Suppressor macrophage treated with lipopolysaccharide for 1 hour (primary cell): ENCODE results near the gene DNAH14.
"Not testable (repeated sequence)": the region's sequence is repeated elsewhere in the genome, so short reads cannot be mapped to it uniquely, and the experiment has no call there.

Experiments
- DNase-seq, 3 donors: peaks; one replicate each; pipeline ENCODE4 v3.0.0-alpha.2; 2020 to 2022

Gene DNAH14

DNA sequence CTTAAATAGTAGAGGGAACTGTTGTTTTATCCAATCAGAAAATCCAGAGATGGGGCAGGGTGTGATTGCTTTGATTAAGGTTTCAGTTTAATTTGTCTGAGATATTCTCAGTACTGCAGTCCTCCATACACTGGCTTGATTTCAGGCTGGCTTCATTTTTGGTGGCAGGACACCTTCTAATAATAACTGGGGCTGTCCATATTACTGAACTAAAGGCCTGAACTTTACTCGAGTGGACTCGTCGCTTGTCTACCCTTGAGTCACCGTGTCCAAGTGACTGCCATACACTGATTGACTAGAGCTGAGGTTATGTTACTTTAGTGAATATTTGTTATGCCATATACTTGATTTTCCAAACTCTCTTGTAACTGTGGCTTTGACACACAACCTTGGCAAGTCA, 228.8 kb downstream of the DNAH14 start:
- no peak for DNase-seq

DNA sequence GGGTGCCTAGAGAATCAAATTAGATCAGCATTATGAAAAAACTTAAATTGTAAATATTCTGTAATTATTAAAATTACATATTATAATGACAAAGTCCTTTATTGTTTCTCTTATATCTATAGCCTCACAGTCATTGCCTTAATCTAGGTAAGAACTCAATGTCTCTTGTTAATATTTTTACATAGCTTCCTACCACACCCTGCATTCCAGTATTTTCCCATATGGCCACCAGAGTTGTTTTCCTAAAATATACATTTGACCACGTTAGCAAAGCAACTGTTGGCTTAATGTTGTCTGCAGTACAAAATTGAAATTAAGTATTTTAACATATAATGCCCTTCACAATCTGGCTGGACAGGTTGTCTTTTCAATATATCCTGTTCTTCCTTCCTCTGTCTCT, 230.3 kb downstream of the DNAH14 start:
- DNase-seq = no peak

- not testable (repeated sequence) for DNase-seq
Observed at GRCh38 chr1:225177409-225177808, 247.9 kb downstream of the DNAH14 start.

DNA sequence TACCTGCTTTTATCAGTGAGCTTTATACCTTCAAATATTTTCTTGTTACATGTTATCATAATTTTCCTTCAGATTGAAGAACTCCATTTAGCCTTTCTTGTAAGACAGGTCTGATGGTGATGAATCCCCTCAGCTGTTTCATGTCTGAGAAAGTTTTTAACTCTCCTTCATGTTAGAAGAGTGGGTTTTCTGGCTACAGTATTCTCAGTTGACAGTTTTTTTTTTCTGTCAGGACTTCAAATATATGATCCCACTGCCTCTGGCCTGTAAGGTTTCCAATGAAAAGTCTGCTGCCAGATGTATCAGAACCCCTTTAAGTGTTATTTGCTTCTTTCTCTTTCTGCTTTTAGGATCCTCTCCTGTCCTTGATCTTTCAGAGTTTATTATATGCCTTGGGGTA, 250.2 kb downstream of the DNAH14 start:
- DNase-seq = no peak

DNA sequence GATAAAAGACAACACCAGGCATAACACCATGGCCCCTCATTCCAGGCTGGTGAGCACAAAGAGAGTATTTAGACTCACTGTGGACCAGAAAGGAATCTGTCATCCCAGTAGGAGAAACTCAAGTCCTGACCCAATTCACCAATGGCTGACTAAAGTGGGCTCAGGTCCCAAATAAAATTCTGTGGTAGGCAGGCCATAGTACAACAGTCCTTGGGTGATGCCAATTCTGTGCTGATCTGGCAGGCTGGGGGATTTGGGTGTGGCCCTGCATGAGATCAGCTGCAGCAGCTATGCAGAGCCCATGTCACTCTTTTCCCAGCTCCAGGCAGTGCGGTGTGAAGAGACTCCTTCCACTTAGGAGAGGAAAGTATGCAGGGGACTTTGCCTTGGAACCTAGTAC, 253.2 kb downstream of the DNAH14 start:
- DNase-seq = no peak

- DNase-seq = no peak
Observed at GRCh38 chr1:225191199-225191753, 261.8 kb downstream of the DNAH14 start.

DNA sequence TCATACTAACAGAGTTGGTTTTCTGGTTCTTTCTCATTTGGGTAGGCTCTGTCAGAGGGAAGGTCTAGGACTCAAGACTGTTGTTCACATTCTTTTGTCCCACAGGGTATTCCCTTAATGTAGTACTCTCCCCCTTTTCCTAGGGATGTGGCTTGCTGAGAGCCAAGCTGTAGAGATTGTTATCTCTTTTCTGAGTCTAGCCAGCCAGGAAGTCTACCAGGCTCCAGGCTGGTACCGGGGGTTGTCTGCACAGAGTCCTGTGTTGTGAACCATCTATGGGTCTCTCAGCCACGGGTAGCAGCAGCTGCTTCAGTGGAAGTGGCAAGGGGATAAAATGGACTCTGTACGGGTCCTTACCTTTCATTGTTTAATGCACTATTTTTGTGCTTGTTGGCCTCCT, 272.0 kb downstream of the DNAH14 start:
- no peak for DNase-seq

GRCh38 chr1:225207791-225208190, 278.3 kb downstream of the DNAH14 start:
- no peak for DNase-seq

GRCh38 chr1:225209153-225209552, 279.7 kb downstream of the DNAH14 start:
- no peak for DNase-seq

DNA sequence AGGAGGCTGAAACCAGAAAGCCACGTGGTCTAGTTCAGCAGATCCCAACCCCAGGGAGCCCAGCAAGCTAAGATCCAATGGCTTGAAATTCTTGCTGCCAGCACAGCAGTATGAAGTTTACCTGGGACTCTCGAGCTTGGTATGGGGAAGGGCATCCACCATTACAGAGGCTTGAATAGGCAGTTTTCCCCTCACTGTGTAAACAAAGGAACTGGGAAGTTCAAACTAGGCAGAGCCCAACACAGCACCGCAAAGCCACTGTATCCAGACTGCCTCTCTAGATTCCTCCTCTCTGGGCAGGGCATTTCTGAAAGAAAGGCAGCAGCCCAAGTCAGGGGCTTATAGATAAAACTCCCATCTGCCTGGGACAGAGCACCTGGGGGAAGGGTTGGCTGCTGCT, 280.7 kb downstream of the DNAH14 start:
- not testable (repeated sequence) for DNase-seq

DNA sequence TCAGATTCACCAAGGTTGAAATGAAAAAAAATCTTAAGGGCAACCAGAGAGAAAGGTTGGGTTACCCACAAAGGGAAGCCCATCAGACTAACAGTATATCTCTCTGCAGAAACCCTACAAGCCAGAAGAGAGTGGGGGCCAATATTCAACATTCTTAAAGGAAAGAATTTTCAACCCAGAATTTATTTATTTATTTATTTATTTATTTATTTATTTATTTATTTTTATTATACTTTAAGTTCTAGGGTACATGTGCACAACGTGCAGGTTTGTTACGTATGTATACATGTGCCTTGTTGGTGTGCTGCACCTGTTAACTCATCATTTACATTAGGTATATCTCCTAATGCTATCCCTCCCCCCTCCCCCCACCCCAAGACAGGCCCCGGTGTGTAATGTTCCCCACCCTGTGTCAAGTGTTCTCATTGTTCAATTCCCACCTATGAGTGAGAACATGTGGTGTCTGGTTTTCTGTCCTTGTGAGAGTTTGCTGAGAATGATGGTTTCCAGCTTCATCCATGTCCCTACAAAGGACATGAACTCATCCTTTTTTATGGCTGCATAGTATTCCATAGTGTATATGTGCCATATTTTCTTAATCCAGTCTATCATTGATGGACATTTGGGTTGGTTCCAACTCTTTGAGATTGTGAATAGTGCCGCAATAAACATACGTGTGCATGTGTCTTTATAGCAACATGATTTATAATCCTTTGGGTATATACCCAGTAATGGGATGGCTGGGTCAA, 282.4 kb downstream of the DNAH14 start:
- not testable (repeated sequence) for DNase-seq

DNA sequence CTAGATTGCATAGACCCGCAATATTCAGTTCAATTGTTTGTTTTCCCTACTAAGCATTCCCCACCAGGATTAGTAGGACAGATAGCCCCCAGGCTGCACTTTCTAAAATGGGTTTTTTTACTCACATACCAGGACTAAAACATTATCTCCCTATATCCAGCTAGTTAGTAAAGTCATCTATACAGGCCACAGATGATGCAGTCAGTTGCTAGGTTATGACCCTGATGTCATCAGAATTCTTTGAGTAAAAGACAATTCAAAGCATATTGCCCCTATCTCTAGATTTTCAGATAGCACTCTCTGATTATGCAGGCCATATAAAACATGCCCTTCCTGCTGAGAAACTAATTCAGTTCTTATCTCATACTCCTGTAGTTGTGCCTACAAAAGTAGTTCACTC, 294.8 kb downstream of the DNAH14 start:
- no peak for DNase-seq

GRCh38 chr1:225225681-225226080, 296.2 kb downstream of the DNAH14 start:
- no peak for DNase-seq

GRCh38 chr1:225228871-225229303, 299.4 kb downstream of the DNAH14 start:
- no peak for DNase-seq

- DNase-seq = not testable (repeated sequence)
Observed at GRCh38 chr1:225229429-225229828, 300.0 kb downstream of the DNAH14 start.

GRCh38 chr1:225230483-225230882, 301.0 kb downstream of the DNAH14 start:
- no peak for DNase-seq

DNA sequence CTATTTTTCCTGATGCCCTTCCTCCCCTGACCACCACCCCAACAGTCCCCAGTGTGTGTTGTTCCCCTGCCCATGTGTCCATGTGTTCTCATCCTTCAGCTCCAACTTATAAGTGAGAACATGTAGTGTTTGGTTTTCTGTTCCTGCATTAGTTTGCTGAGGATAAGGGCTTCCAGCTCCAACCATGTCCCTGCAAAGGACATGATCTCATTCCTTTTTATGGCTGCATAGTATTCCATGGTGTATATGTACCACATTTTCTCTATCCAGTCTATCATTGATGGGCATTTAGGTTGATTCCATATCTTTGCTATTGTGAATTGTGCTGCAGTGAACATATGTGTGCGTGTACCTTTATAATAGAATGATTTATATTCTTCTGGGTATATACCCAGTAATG, 303.5 kb downstream of the DNAH14 start:
- not testable (repeated sequence) for DNase-seq

- no peak for DNase-seq
Observed at GRCh38 chr1:225242611-225243010, 313.1 kb downstream of the DNAH14 start.

DNA sequence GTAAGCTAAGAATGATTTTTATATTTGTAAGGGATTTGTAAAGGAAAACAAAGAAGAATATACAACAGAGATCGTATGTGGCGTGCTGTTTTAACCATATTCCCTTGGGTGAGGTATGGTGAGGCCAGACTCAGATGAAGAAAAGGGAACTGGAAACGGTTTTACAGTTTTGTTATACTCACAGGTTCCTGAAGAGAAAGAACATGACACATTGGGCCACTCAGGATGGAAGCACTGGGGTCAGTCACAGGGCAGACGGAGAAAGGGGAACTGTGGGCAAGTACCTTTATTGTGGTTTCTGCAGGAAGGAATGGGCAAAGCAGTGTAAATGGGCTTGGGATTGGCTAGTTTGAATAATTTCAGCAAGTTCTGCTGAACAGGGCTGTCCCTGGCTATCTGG, 321.0 kb downstream of the DNAH14 start:
- peak; percentile 60 to 72 (median 71) for DNase-seq

GRCh38 chr1:225253173-225253572, 323.7 kb downstream of the DNAH14 start:
- DNase-seq = peak in 2 of 3 donors; percentile 6 to 52

DNA sequence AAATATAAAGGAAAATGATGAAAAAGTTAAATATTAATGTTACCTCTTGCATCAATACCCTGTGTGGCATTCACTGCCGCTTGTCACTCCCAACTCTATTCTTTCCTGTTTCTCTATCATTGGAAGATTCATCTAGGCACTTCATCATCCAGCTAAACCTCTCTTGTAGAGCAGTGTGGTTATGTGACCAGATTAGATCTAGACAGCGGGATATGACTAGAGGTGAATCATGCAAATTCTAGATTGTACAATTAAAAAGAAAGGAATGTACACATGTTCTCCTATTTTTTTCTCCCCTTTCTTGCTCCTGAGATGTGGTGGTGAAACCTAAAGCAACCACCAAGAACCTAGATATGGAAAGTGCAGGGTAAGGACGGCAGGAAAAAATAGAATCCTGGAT, 324.3 kb downstream of the DNAH14 start:
- DNase-seq = no peak

DNA sequence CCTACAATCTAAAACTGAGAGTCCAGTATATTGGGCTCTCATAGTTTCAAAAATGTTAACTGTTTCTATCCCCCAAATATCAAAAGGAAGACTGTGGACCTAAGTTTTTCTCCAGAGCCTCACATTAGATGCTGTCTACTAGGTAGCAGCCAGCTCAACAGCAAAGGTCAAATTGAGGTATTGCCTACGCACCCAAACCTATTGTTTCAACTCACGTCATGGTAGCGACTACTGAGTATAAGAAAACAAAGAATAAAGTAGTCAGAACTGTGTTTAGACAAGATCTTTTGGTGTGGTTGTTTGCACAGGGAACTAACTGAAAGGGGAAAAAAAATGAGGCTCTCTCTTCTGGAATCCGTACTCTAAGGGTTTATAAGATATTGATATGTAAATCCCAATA, 325.2 kb downstream of the DNAH14 start:
- no peak for DNase-seq

DNA sequence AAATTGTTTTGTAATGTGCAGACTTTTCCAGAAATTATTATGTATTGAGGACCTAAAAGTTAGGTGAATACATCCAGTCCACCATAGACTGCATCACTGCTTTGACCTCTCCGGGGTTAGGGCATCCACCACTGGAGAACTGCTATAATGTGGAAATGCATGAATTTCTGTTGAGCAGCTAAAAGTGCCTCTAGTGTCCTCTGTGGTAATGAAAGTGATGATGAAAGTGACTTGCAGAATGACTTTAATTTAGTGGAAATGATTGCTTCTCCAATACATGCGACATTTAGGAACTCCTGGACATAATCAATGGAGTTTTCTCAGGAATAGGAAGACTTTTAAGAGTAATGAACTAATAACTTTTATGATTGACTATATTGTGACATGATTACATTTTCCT, 327.6 kb downstream of the DNAH14 start:
- DNase-seq = no peak

GRCh38 chr1:225258811-225259210, 329.3 kb downstream of the DNAH14 start:
- peak in 2 of 3 donors; percentile 23 to 25 for DNase-seq

GRCh38 chr1:225259542-225259941, 330.1 kb downstream of the DNAH14 start:
- no peak for DNase-seq
